ENCODE data around the gene GMCL2.

Gene GMCL2

DNA sequence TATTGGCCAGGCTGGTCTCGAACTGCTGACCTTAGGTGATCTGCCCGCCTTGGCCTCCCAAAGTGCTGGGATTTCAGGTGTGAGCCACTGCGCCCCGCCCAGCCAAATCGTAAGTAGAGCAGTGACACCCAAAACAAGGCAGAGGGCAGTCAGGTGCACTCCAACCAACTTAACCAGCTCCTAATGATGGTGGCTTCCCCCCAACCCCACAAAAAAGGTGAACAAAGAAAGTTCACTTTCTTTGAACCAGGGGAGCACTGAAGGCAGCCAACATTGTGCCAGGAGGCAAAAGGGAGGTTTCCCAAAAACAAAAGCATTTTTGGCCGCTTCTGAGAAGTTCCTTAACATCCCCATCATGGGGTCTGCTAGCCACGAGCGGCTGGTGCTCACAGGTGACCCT, 9.6 kb downstream of the GMCL2 start:
- no peak for ATAC-seq

DNA sequence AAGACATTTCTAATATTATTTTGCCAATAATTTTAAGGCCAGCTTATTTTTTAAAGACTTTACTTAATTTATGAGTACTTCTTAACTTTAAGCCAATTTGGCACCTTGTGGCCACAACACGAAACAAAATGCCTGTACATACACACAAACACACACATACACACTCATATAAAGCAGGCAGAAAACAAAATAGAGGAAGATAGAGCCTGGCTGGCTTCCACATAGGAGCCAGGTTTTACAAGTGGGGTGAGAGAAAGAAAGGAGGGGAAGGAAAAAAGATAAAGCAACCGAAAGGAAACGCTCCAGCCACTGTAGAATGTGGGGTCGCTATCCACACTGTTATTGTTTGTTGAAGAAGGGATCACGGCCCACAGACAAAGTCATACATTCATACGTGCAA, 10.4 kb downstream of the GMCL2 start:
- no peak for ATAC-seq

DNA sequence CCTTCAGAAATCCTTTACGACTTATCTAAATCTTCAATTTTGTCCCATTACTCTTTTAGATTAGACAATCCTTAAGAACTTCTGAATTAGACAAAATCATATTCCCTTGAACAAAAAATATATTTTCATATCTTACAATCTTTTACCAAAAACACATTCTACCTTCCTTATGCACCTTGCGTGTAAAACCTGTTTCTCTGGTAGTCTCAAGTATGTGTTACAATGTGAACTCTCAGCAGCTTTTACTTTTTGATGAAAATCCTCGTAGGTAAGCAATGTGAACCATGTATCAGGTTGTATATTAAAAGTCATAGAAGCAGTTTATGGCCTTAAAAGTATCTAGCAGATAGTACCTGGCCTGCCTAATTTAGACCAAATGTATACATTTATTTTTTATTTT, 12.7 kb downstream of the GMCL2 start:
- ATAC-seq = no peak

DNA sequence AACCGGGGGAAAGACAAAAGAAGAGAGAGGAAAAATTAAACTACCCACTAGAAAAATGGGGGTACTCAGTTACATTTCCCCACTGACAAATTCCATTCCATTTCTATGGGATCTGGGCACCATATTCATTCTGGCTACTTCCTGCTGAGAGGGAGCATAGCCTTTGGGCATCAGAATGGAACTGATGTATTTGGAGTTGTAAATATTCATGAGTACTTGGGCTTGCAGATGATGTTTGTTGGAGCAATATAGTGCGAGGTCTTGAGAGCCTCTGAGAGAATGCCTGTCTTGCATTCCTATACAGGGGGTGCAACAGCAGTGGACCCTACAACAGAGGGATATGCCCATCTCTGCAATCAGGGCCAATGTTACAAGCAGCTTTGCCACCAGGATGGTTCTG, 16.7 kb downstream of the GMCL2 start:
- ATAC-seq = no peak

DNA sequence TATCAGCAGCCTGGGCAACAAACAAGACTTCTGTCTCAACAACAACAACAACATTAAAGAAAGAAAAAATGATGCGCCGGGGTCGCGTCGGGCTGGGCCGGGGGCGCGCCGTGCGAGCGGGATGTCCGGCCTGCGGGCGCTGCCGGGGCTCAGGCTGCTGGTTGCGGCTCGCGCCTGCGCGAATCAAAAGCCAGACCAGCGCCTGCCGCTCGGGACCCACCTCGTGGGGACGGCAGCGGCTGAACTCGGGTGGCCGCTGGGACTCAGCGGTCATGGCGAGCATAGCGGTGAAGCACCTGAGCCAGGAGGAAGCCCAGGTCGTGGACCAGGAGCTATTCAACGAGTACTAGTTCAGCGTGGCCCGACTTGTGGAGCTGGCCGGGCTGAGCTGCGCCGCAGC, 21.6 kb downstream of the GMCL2 start:
- ATAC-seq = no peak

DNA sequence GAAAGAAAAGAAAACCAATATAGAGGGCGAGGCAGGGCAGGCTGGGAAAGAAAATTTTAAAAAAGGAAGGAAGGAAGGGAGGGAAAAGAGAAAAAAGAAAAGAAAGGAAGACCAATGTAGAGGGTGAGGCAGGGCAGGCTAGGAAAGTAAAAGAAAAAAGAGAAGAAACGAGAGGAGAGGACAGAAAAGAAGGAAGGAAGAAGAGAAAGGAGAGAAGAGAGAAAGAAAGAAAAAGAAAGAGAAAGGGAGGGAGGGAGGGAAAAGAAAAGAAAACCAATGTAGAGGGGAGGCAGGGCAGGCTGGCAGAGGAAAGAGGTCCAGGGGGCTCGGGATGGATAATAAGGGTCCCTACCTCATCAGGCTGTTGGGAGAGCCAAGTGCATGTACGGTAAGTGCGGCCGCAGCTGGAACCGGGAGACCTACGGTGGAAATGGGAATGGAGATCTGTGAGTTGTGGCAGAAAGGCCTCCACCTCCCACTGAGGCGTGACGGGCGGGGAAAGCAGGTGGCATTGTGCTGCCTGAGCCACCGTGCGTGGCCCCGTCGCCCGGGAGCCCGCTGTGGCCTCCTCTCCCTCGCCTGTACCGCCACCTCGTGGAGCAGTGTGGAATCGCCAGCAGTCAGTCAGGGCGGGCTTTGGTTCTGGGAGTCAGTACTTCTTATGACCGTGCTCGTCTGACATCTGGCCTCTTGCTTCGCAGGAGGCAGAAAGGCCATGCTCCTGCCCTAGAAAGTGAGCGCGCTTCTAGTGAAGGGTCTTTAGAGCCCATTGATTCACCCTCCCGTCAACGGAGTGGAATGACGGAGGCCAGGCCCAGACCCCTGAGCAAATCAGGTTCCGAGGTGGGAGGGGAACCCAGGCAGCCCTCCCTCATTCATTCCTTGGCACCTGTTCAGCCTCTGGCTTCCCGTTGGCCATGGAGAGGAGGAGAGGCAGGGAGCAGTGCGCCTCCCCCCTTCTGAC, 23.1 kb downstream of the GMCL2 start:
- peak; percentile 97 for ATAC-seq

DNA sequence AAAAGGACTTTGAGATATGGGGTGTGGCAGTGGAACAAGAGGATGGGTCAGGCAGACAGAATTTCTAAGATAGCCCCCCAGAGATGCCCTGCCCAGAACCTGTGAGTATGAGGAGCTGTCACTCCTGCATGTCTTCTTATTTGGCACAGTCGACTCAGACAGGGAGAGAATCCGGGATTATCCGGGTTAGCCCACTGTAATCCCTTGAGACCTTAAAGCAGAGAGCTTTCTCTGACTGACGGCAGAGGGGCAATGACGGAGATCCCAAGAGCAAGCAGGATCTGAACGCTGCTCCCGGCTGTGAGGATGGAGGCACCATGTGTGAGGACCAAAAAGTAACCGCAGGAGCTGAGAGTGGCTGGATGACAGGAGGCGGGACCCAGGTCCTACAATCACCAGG, 24.7 kb downstream of the GMCL2 start:
- no peak for ATAC-seq

DNA sequence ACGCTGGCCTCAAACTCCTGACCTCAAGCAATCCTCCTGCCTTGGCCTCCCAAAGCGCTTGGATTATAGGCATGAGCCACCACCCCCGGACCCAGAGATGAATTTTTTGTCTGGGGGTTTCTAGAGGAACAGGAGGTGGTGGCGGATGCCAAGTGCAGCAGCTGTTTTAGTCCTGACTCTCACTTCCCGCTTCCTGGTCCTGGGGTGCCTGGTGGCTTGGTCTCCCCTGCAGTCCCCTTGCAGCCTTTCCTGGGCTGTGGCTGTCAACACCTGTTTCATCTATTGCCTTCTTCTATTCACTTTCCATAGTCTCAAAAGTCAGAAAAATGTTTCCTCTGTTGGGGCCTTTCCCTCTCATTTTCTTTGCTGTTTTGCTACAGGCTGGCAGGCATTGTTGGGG, 27.0 kb downstream of the GMCL2 start:
- no peak for ATAC-seq

DNA sequence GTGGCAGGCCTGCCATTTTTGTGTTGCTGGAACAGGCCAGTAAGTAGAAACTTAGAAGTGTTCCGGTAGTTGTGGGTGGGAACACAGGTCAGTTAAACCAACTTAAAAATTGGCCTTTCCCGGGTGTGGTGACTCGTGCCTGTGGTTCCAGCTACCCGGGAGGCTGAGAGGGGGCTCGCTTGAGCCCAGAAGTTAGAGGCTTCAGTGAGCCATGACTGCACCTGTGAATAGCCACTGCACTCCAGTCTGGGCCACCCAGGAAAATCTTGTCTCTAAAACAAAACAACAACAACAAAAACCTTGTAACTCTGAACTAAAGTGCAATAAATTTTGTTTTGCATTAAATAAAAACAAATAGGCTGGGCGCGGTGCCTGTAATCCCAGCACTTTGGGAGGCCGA, 32.1 kb downstream of the GMCL2 start:
- ATAC-seq = no peak

DNA sequence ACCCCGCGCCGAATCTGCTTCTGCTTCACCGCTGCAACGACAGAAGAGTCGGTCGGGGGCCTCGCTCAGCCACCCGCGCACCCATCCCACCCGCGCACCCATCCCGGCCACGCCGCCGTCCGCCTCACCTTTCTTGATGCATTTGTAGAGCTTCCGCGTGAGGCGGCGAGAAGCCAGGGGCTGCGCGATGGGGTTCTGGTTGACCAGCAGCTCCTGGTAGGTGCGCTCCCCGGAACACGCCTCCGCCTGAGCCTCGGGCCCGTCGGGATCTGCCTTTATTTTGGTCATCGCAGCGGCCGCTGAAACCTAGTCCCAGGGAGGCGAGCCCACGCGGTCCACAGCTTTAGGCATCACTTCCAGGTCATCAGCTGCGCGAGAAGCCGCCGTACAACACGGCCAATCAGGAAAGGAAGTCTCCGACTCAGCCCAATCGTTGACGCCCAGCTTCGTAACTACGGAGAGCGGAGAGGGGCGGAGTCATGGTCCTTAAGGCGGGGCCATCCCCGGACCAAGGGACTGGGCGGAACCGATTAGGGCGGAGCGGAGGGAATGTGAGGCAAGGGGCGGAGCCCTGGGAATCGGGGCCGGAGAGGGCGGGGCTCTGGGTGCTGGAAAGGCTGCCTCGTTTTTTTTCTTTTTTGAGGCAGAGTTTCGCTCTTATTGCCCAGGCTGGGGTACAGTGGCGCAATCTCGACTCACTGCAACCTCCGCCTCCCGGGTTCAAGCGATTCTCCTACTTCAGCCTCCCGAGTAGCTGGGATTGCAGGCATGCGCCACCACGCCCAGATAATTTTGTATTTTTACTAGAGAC, 33.4 kb downstream of the GMCL2 start, which contains the start of gene NHP2:
NHP2 (minus strand) TSS at position 356 of the 811 bp plus-strand sequence; CDS start at position 288, 68 bp downstream.
- peak; percentile 98 for ATAC-seq

DNA sequence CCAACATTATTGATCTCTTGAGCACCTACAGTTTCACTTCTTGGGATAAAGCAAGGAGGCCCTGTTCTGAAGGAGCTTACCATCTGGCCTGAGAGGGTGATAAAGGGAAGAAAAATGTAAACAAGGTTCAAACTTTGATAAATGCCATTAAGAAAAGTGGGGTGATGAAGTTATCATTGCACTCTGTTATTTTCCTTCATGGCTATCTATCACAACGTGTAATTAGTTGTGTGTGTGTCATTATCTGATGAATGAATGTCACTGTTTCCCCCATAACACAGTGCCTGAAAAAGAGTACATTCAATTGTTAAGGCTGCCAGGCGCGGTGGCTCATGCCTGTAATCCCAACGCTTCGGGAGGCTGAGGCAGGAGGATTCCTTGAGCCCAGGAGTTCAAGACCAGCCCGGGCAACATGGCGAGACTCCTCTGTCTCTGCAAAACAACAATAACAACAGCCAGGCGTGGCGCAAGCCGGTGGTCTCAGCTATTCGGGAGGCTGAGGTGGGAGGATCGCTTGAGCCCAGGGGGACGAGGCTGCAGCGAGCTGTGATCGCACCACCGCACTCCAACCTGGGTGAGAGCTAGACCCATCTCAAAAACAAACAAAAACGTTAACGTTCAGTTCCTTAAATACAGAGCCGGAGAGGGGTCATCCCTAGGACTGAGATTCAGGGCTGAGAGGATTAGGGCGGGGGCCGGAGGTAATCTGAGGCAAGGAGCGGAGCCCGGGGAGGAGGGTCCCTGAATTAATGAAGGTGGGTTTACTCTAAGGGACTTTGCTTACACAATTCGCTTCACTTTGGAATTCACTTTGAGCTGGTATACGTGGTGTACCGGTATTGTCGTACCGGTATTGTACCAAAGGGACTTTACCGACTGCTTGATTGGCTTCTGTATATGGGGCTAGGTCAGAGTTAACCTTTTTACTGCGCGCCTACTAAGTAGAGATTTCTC, 34.4 kb downstream of the GMCL2 start:
- ATAC-seq = no peak

DNA sequence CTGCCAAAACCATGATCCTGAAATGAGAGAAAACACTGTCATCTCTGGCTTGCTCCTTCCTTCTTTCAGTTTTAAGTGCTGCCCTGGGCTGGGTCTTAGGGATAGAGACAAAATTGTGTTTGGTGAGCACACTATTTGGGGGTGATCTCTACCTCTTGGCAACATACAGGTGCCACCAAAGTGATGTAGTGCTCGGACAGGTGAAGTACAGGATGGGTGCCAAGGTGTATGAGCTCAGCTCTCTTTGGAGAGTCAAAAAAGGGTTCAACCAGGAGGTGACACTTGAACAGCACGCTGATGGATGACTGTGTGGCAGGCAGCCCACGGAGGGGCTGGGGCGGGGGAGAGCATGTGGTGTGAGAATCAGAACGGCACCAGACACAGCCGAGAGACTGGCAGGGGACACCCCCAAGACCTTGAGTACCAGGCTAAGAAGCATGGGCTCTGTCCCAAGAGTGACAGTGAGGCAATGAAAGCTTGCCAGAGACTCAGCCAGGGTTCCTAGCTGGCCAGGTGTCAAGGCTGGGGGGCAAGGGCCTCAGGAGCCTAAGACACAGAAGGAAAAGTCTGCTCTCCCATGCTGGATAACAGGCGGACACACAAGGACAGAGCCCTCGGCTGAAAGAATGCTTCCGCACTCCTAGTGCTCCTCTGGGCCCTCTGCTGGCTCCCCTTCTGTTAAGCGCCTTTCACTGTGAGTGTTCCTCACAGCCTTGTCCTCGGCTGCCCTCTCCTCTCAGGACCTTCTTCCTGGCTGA, 36.0 kb downstream of the GMCL2 start:
- ATAC-seq = no peak

DNA sequence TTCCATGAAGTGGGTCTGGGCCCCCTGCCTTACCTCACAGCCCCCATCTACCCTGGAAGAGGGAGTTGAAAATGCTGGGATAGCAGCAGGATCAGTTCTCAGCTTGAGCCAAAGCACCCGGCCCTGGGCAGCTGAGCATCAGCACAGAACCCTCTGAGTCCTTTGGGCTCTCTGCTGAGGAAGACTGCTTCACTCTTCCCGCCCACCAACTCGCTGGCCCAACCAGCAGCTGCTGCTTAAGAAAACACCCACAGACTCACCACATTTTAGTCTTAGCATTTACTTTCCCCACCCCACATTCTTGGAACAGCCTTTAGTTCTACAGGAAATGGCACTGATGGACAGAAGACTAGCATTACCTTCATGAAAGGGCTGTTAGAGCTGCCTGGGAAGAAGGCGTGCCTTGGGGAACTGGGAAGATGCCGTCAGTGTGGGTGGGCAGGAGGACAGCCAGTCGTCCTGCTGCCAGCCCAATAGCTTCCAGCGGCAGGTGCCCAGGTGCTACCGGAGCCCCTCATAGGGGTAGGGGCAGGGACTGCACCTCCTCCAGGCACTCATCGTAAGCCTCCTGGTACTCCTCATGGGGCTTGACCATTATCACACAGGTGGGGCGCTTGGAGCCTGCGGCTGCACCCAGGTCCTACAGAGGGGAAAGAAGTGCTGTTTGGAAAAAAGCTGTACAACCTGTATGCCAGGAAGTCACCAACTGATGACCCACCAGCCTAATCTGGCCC, 37.8 kb downstream of the GMCL2 start:
- ATAC-seq = no peak

DNA sequence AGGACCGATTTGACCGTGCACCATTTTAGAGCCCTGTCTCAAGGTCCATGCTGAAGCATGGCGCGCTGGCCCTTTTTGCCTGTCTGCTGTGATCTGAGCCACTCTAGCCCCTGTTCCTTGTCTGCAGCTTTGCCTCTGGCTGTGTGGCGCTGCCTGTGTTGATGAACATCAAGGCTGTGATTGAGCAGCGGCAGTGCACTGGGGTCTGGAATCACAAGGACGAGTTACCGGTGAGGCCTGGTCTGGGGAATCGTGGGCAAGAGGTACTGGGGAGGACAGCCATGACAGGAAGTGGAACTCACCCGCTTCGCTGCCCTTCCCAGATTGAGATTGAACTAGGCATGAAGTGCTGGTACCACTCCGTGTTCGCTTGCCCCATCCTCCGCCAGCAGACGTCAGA, 39.8 kb downstream of the GMCL2 start:
- ATAC-seq = no peak

DNA sequence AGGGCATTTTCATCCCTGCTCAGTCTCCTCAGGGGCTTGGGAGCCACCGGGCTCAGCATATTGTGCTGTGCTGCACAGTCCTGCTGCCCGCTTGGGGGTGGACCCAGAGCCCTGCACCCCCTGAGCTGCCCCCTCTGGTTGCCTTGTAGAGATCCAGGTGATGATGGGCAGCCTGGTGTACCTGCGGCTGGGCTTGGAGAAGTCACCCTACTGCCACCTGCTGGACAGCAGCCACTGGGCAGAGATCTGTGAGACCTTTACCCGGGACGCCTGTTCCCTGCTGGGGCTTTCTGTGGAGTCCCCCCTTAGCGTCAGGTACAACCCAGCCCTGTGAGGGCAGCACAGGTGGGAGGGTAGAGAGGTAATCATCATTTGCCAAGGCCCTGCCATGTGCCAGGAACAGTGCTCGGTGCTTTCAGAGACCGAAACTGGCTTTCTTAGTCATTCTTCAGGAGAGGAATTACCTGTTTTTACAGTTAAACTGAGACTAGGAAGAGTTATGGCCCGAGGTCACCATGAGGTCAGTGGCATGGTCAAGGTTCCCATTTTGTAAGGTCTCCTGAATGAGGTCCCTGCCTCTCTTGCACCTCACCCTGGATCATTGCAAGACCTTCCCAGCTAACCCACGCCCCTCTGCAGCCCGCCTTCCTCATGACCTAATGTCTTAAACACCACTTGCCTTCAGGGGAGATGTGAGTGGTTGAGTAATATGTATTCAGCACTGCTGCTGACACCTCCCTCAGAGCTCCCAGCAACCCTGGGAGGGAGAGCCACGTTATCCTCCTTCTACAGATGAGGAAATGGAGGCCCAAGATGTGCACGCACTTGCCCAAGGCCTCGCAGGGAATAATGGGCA, 41.0 kb downstream of the GMCL2 start:
- ATAC-seq = peak; percentile 79 to 80

DNA sequence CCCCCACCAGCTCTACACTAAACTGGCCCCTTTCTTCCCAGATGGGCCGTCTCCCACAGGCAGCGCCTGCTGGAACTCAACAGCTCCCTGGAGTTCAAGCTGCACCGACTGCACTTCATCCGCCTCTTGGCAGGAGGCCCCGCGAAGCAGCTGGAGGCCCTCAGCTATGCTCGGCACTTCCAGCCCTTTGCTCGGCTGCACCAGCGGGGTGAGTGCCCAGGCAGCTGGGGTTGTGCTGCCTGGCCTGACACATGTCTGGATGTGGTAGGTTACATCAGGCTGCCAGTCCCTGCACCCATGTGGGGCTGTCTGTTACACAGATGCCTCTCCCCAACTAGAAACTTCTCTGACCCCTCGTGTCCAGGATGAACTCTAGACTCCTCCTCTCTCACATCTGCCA, 43.3 kb downstream of the GMCL2 start:
- no peak for ATAC-seq

DNA sequence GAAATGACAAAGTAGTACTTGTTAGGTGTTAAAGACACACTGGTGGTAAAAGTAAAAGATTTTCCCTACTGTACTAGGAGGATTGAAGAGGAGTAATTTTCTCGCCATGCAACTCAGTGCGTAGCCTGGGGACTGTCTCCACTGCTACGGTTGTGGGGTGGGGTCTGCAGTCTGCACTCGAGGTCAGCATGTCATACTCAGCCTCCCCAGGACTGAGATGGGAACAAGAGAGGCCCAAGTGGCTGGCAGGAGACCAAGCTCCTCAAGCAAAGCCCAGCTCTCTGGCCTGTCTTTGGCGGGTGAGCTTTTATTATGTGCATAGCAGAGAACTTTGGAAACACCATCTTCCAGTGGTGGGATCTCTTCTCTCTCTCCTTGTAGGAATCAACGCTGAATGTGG, 43.9 kb downstream of the GMCL2 start:
- ATAC-seq = no peak

DNA sequence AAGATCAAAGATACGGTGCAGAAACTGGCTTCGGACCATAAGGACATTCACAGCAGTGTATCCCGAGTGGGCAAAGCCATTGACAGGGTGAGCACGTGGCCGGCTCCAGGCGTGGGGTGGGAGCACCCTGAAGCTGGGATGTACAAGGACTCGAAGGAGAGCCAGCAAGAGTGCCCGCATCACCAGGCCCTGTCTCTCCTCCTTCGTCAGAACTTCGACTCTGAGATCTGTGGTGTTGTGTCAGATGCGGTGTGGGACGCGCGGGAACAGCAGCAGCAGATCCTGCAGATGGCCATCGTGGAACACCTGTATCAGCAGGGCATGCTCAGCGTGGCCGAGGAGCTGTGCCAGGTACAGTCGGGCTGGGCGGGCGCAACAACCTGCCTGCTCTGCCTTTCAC, 44.5 kb downstream of the GMCL2 start:
- ATAC-seq = no peak

DNA sequence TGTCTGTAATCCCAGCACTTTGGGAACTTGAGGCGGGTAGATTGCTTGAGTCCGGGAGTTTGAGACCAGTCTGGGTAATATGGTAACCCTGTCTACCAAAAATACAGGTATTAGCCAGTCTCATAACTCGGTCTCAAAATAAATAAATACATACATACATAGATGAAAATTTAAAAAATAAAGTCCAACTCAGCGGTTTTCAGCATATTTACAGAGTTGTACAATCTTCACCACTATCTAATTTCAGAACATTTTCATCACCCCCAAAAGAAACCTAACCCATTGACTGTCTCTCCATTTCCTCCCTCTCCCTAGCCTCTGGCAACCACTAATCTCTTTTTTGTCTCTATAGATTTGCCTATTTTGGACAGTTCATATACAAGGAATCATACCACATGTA, 45.6 kb downstream of the GMCL2 start:
- ATAC-seq = no peak

DNA sequence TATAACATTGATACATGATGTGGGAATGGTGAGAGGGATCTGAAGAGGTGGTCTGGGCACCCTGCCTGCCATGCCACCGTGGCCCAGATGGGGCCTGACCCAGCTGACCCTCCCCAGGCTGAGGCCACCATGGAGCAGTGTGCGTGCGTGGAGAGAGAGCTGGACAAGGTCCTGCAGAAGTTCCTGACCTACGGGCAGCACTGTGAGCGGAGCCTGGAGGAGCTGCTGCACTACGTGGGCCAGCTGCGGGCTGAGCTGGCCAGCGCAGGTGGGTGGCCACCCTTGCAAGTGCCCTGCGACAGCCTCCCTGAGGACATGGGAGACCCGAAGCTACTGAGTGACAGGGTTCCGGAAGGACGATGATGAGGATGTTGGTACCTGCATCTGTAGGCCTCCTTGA, 49.2 kb downstream of the GMCL2 start:
- ATAC-seq = no peak

All from activated CD4-positive, CD25-positive, alpha-beta regulatory T cell treated with anti-CD3 and anti-CD28 coated beads, Interleukin-2, amount 50 U/mL, for 24 hours (primary cell).